Astrocyte of the hippocampus (primary cell): Measurements from ENCODE around the gene SIX5.
"Not testable (repeated sequence)": the region's sequence is repeated elsewhere in the genome, so short reads cannot be mapped to it uniquely, and the experiment has no call there.

Experiments used
- DNase-seq: peaks from one replicate; pipeline ENCODE4 v3.0.0; 2011; ENCODE audit warnings: low read depth, low spot score

SIX5 gene

DNA sequence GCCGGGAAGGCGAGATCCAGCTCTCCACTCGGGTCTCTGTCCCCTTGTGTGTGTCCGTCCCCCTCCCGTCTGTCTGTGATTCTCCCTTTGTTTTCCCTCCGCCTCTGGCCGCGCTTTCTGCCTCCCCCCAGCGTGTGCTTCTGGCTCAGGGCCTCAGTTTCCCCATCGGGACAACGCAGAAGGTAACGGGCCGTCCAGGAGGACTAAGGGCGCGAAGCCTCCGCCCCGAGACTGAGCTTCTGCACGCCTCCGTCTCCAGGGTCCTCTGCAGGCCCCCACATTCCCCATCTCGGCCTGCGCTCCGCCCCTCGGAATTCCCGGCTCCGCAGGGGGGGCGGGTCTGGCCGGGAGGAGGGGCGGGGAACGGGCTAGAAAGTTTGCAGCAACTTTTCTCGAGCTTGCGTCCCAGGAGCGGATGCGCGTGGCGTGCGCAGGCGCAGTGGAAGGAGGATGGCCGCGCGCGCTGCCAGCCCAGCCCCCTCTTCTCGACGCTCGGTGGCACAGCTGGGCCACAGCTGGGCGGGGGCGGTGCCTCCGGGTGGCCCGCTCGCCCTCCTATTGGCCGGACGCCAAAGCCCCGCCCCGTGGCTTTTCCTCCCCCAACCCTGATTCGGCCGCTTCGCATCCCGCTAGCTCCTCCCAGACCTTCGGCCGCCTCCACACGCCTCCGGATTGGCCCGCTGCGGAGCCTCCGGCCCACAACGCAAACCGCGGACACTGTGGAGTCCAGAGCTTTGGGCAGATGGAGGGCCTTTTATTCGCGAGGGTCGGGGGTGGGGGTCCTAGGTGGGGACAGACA lies at the start of gene SIX5:
Gene SIX5, minus strand, starts transcription at position 269 of the 799 bp plus-strand sequence. CDS start 408 bp downstream, outside the sequence.
- DNase-seq, result peak; percentile 99

DNA sequence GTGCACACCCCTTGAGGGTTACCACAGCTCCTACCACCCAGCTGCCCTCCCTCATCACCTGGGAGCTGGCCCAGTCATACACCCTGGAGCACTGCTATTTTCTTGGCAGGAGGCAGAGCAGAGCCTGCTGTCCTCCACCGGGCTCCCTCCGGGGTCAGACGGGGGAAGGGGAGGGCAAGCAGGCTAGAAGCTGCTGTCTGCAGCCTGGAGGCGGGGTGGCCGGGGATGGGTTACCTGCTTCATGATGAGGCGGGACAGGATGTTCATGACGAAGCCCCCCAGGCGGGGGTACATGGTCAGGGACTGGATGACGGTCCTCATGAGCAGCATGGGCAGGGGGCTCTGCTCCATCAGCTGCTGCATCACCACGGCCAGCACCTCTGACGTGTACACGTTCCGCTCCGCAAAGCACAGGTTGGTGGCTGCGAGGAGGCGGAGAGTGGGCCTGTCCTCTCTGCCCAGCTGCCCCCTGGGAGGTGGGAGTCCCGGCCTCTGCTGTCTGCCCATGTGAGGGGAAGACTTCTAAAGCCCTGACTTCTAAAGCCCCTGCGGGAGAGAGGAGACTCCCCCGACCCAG lies 48.8 kb upstream of the SIX5 start:
- DNase-seq, result no peak

DNA sequence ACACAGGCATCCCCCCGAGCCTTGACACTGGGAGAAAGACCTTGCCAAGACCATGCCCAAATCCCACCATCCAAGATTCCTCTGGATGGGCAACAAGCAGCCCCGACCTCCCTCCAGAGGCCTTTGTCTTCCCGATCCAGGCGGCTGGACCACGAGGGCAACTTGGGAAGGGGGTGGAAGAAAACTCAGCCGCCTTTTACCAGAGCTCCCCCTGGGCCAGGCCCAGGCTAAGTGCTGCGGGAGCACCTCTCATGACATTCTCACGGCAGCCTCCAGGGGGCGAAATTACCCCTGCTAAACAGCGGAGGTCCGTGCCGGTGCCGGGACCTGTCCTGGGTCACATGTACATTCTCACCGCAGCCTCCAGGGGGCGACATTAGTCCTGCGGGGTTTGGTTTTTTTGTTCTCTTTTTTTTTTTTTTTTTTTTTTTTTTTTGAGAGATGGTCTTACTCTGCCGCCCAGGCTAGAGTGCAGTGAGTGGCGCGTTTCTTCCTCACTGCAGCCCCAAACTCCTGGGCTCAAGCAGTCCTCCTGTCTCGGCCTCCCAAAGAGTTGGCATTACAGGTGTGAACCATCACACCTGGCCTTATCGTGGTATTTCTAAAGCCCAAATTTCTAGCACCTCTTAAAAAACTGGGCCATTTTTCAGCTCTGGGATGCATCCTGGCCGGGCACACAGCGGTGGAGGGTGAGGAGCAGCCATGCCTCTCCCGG lies 48.1 kb upstream of the SIX5 start:
- DNase-seq, result peak; percentile 98

DNA sequence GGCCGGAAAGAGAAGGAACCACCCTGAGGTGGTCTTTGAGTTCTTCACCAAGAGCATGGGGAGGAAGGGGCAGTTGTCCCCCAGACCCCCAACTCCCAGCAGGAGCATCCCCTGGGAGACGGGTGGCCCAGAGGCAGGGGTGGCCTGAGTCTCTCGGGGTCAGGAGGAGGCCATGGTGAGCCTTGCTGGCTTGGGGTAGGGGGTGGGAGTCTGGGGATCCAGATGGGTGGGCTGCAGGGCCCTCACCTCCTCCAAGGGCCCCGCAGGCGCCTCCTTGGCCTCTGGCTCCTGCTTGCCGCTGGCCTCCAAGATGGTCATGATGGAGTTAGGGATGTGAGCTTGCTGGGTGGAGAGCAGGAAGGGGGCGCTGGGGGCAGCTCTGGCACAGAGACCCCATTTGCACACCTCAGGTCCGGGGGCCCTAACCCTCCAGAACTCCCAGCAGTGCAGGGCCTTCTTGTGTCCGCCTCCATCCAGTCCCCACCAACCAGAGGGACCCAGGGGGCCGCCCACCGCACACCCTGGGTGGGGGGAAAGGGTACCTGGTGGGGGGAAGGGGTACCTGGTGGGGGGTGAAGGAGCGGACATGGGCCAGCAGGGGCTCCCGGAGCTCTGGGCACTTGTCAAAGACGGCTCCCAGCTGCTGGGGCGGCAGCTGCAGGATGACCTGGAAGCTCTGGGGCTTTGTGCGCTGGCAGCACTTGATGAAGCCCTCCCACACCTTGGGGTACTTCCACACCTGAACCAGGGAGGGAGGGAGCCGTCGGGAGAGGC lies 47.4 kb upstream of the SIX5 start:
- no peak for DNase-seq

DNA sequence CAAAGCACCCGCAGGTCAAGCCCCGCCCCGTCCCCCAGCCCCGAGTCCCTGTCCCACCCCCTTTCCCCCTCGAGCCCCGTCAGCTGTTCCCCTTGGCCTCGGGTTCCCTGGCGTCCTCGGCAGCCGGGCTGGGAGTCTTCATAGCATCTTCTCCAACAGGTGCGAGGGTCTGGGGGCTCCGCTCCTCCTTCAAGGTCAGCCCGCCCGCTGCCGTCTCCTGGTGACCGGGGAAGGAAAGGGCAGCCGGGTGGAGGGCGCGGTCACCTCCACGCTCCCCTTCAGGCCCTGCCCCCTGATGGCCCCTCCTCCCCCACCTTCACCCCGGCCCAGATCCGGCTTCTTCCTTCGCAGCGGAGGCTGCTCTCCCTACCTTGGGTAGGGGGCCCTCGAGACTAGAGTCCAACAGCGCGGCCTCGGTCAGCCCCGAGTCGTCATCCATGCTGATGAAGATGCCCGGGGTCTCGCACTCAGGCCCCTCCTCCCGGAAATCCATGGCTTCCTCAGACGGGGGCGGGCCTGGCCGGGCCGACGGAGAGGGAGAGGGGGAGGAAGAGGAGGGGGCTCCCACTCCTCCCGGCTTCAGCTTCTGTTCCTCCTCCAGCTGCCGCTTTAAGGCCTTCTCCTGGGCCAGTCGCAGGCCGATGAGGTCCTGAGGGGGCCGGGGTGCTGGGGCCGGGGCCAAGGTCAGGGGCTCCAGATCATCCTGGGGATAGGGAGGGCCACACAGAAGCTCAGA lies 46.6 kb upstream of the SIX5 start:
- peak; percentile 66 for DNase-seq

DNA sequence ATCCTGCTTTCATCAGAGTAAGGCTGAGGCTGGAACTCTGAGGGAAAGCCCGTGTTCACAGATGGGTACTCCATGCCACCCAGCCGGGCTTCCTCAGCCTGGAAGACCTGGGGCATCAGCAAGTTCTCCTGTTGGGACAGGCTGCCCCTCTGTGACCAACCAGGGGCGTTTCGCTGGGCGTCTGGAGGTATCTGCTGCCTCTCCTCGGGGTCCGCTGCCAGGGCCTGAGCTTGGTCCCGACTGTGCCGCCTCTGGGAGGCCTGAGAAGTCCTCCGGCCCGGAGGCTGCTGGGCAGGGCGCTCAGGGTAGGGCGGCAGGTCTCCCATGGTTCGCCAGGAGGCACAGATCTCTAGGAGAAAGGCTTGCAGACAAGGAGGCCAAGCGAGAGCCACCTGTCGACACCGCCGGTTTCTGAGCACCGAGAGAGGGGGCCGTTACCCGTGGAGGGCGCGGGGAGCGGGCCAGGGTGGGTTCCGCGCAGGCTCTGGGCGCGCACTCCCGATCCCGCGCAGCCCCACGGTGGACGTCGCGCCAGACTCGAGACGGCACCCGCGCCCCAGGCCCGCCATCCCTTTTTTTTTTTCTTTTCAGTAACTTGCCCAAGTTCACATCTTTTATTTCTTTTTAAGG lies 45.9 kb upstream of the SIX5 start, which contains the start of gene RSPH6A:
Gene RSPH6A, minus strand, starts transcription at position 458 of the 630 bp plus-strand sequence. Its CDS starts 132 bp downstream, at position 326.
- DNase-seq, result peak; percentile 32

DNA sequence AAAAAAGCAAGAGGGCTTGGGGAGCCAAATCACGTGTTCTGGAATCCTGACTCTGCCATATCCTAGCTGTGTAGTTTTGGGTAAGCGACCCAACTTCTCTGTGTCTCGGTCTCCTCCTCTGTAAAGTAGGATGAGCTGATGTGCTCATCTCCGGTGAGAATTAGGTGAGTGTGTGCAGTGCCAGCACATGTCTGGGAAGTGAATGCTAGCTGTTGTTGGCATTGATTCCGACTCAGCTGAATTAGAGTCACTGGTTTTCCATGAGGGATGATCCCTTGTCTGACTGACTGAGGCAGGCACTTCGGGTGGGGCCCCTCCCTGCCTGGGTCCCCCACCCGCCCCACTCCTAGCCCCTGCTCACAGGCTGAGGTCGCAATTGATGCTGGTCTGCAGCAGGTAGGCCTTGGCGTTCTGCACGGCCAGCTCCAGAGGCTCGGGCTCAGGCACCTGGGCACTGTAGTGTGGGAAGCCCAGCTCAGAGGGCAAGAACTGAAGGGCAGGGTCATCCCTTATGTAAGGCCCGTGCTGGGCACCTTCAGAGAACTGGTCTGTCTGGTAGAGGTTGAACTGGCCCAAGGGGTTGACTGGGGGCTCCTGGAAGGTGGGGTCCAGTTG lies 45.2 kb upstream of the SIX5 start:
- DNase-seq, result no peak

DNA sequence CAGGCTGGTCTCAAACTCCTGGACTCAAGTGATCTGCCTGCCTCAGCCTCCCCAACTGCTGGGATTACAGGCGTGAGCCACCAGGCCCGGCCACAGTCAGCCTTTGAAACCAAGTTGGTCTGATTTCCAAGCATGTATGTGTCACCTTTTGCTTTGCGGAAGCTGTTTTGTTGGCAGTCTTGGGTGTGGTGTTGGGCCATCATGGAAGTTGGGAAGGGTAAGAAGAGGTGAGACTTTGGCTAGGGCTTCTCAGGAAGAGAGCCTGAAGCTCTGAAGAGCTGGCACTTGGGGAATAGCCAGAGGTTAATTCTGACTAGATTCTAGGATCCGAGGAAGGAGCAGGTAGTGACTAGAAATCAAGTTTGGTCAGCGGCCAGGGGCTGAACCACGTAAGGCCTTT lies 43.2 kb upstream of the SIX5 start:
- DNase-seq, result no peak

DNA sequence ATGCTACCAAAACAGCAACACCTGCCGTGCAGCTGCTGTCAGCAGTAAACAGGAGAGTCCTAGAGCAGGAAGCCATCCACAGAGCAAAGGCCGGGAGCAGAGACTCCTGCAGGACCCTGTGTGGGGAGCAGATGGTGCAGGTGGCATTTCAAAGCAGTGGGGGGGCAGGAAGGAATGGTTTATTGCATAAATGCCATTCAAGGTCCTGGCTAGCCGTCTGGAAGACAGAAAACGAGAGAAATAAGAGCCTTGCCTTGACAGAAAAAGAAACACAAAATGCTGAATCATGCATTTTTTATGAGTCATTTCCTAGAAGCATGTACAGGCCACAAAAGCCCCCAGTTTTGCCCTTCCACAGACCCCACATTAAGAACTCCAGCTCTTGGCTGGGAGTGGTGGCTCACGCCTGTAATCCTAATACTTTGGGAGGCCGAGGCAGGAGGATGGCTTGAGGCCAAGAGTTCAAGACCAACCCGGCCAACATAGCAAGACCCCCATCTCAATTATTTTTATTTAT lies 40.6 kb upstream of the SIX5 start:
- DNase-seq, result peak; percentile 70

DNA sequence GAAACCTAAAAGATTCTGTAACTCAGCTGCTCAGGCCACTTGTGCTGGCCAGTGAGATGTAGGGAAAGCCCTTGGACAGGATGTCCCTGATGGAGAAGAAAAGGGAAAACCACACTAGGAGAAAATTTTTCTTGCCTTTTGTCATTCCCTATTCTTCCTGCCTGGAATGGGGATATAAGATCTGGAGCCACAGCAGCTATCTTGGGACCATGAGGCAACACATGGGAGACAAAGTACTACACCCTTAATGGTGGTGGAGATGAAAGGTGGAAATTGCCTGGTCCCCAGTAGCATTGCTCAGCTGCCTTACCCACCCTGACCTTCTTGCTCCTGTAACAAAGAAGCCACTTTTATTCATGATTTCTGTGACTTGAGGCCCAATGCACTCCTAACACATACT lies 36.7 kb upstream of the SIX5 start:
- DNase-seq, result no peak

DNA sequence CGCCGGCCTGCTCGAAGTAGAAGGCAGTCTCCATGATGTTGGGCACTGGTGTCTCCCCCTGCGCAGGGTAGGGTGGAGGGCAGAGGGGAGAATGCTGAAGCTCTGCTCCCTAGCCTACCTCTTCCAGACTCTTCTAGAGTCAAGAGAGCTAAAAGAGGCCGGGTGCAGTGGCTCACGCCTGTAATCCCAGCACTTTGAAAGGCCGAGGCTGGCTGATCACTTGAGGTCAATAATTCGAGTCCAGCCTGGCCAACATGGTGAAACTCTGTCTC lies 35.8 kb upstream of the SIX5 start:
- no peak for DNase-seq

DNA sequence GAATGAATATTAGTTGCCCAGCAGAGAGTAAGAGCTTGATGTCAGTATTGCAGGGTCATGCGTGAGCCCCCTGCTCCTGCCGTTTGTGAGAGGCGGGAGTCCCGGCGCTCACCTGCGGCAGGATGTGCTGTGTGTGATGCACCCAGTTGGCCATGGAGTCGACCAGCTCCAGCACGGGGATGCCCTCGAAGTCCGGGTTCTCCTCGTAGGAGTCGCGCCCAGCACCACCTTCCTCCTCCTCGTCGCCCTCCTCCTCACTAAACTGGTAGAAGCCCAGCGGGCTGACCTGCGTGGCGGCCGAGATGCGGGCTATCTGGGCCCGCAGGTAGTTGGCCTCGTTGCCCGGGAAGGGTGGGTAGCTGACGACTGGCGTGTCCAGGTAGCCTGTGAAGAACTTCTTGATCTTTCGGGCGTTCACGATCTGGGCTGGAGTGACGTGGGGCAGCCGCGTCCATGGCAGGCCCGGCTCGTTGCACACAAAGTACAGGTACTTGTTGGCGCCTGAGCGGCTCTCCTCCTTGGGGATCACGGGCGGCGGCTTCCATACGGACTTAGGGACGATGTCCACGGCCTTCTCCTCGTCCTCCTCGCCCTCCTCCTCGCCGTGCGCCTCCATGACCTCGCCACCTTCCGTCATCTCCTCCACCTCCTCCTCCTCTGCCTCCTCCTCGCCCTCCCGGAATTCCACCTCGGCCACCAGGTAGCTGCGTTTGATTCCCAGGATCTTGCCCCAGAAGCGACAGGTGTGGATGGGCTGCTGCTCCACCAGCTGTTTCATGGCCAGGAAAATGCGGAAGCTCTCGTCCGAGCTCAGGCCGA lies 35.3 kb upstream of the SIX5 start:
- DNase-seq, result no peak

DNA sequence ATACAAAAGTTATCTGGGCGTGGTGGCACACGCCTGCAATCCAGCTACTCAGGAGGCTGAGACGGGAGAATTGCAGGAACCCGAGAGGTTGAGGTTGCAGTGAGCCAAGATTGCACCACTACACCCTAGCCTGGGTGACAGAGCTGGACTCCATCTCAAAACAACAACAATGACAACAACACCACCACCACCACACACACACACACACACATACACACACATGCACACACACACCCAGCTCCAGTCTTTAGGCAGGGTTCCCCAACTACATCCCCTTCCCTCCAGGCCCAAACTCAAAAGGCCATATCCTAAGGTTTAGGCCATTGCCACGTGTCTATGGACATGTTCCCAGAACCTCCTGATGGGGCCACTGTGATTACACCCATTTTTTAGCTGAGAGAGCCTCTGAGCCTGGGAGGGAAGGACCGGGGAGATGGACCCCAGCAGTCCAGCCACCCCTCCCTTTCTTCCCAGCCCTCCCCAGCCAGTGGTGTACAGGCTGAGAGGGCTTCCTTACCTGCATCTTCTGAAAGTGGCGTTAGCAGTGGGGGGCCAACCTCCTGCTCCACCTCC lies 32.6 kb upstream of the SIX5 start:
- no peak for DNase-seq

DNA sequence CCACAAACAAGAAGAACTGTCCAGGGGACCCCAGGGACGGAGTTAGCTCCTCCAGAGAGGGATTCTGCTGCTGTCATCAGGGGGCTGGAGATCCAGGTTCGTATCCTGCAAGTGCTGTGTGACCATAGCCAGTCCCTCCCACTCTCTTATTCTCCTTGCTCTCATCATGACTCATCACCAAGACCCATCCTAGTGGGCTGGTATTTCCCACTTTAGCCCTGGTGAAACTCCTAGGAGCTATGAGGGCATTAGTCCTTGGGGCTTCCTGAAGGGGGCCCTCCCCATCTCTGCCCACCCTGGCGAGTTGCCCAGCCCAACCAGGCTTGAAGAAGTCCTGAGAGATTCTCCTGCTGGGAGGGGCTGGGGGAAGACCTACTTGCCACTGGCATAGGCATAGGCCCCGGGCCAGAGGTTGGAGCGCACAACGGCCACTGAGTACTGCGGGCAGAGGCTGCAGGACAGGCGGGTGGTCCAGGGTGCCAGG lies 31.1 kb upstream of the SIX5 start:
- DNase-seq, result peak; percentile 31

DNA sequence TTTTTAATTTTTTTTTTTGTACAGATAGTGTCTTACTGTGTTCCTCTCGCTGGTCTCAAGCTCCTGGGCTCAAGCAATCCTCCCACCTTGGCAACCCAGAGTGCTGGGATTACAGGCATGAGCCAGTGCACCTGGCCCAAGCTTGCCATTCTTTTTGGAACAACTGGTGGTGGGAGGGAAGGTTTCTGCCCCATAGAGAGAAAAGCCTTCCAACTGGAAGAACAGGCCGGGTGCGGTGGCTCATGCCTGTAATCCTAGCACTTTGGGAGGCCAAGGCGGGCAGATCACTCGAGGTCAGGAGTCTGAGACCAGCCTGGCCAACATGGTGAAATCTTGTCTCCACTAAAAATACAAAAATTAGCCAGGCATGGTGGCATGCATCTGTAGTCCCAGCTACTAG lies 30.5 kb upstream of the SIX5 start:
- not testable (repeated sequence) for DNase-seq

DNA sequence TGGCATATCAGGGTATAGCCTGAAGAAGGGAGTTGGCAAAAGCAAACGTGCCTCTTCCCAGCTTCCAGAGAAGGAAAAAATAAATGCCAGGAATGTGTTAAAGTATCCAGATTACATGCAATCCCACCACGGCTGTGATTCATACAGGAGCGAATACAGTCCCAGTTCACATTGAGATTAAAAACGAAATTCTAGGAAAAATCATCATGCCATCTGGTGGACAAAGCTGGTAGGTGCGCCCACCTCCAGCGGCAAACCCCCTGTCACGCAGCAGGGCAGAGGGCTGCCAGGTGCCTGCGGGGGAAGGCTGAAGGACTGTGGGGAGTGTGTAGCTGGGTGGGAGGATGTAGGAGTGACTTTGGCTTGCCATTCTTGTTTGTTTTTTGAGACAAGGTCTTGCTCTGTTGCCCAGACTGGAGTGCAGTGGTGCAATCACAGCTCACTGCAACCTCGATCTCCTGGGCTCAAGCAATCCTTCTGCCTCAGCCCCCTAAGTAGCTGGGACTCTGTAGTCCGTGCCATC lies 30.0 kb upstream of the SIX5 start:
- DNase-seq, result peak; percentile 91

DNA sequence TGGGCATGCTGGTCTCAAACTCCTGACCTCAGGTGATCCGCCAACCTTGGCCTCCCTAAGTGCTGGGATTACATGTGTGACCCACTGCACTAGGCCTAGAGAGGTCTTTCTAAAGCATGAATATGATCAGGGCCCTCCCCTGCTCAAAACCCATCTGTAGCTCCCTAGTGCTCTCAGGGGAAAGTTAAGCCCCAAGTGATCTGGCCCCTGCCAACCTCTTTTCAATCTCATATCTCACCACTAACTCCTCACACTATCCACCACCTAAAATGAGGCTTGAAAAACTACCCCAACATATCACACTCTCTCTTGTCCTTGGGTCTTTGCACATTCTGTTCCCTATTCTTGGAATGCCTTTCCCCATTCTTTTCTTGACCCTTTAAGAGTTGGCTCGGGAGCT lies 25.6 kb upstream of the SIX5 start:
- DNase-seq, result no peak

DNA sequence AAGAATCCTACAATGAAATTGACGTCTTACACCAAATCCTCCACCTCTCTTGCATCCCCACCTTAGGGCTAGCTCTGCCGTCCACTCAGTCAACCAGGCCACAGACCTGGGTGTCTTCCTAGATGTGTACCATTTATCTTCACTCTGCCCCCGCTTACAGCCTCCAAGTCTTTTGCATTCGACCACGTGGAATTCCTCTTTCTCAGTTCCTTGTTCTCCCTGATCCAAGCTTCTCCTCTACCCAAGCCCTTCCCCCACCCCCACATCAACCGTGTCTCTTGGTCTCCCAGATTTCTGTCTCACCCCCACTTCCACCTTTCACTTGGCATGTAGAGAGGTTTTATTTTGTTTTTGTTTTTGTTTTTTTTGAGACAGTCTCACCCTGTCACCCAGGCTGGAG lies 24.8 kb upstream of the SIX5 start:
- no peak for DNase-seq

DNA sequence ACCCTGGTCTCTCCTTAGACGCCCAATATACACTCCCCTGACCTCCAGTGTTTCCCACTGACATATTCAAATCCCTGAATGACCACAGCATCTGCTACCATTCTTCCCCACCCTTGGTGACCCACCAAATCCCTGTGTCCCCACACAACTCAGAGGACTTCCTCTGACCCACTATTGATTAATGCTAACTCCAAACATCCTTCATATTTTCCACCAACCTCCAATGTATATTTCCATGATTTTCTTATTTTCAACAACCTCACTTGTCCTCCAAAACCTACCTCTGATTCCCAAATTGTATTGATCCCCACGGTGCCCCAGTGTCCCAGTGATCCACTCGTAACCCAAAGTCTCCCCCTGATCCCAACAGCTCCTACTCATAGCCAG lies 24.1 kb upstream of the SIX5 start:
- no peak for DNase-seq
